Progenitor cell of endocrine pancreas (in vitro differentiated cells): Measurements from ENCODE around the gene SEC31B. TPM values are rescaled to one million over a fixed set of nuclear protein-coding genes. Genes with fewer than 3 reads are reported as not detected.

Experiments
- DNase-seq: peaks from one replicate; pipeline ENCODE4 v3.0.0; 2021; ENCODE audit warnings: low spot score; ENCODE audit not compliant: unreplicated experiment
- H3K27ac Mint-ChIP-seq: 2 replicates; pipeline ENCODE4 v1.8.0; 2021; ENCODE audit warnings: mild to moderate bottlenecking, moderate library complexity, mixed read lengths
- H3K27me3 Mint-ChIP-seq: 2 replicates; pipeline ENCODE4 v1.8.0; 2021; ENCODE audit warnings: mixed read lengths
- H3K36me3 Mint-ChIP-seq: 2 replicates; pipeline ENCODE4 v1.8.0; 2022; ENCODE audit warnings: mixed read lengths; ENCODE audit not compliant: insufficient read depth
- H3K4me1 Mint-ChIP-seq: 2 replicates; pipeline ENCODE4 v1.8.0; 2021; ENCODE audit warnings: low read depth, mixed read lengths
- H3K4me3 Mint-ChIP-seq: 2 replicates; pipeline ENCODE4 v1.8.0; 2021; ENCODE audit warnings: low read depth, mild to moderate bottlenecking, moderate library complexity, mixed read lengths
- H3K9me3 Mint-ChIP-seq: 2 replicates; pipeline ENCODE4 v1.8.0; 2021; ENCODE audit warnings: low read depth, mixed read lengths
- CTCF ChIP-seq: fragments of 200-600 bp; sonication (generic); IDR thresholded peaks from one replicate; pipeline ENCODE4 v1.5.0; 2021; ENCODE audit warnings: antibody characterized with exemption, mild to moderate bottlenecking; ENCODE audit not compliant: unreplicated experiment
- total RNA-seq: library from RNA; stranded (reverse); gene quantifications from 2 replicates; pipeline ENCODE4 v1.2.1, GENCODE V29; 2021

Gene SEC31B
- total RNA-seq, 1 donor from 2014 or later, result 24.0 TPM

- no peak overlapping the region for H3K27ac Mint-ChIP-seq
- no peaks in the 10 kb centered on the region for H3K9me3 Mint-ChIP-seq
- H3K36me3 Mint-ChIP-seq, result no peaks in the 10 kb centered on the region
- peaks cover 5% of the 10 kb centered on the region for H3K27me3 Mint-ChIP-seq
- no peak for DNase-seq
- H3K4me3 Mint-ChIP-seq, result no peak overlapping the region
- peaks cover 9% of the 10 kb centered on the region for H3K4me1 Mint-ChIP-seq
- TF ChIP-seq CTCF, result no peak
Measured at GRCh38 chr10:100447663-100448062, 72.0 kb downstream of the SEC31B start.

- Mint-ChIP-seq H3K27me3 (no peaks in the 10 kb centered on the region), H3K27ac (no peak overlapping the region), H3K4me1 (peaks cover 11% of the 10 kb centered on the region), H3K36me3 (no peaks in the 10 kb centered on the region), H3K9me3 (no peaks in the 10 kb centered on the region), H3K4me3 (no peak overlapping the region)
- no peak for DNase-seq
- no peak for TF ChIP-seq CTCF
Measured at GRCh38 chr10:100446130-100446761, 73.4 kb downstream of the SEC31B start.

- H3K36me3 Mint-ChIP-seq, result no peaks in the 10 kb centered on the region
- no peak overlapping the region for H3K4me3 Mint-ChIP-seq
- H3K27ac Mint-ChIP-seq, result no peak overlapping the region
- DNase-seq, result no peak
- peaks cover 8% of the 10 kb centered on the region for H3K4me1 Mint-ChIP-seq
- H3K27me3 Mint-ChIP-seq, result no peaks in the 10 kb centered on the region
- no peaks in the 10 kb centered on the region for H3K9me3 Mint-ChIP-seq
- no peak for TF ChIP-seq CTCF
Measured at GRCh38 chr10:100442548-100442947, 77.1 kb downstream of the SEC31B start.

- TF ChIP-seq CTCF, result no peak
- Mint-ChIP-seq H3K9me3 (no peaks in the 10 kb centered on the region), H3K27ac (no peak overlapping the region), H3K4me3 (no peak overlapping the region), H3K36me3 (no peaks in the 10 kb centered on the region), H3K4me1 (peaks cover 8% of the 10 kb centered on the region), H3K27me3 (no peaks in the 10 kb centered on the region)
- no peak for DNase-seq
Measured at GRCh38 chr10:100438674-100439315, 80.9 kb downstream of the SEC31B start.

Other genes starting within 250 kb of the SEC31B start
- 28.7 and 31.6 TPM in 2 replicates for gene BLOC1S2, start 233.2 kb downstream of the SEC31B start, total RNA-seq
- 0.38 TPM in 1 of 2 replicates, not detected in the other for gene PKD2L1, start 189.6 kb downstream of the SEC31B start, total RNA-seq
- gene SCD, start 172.6 kb downstream of the SEC31B start, total RNA-seq, result 281 and 309 TPM in 2 replicates
- 2.8 and 3.1 TPM in 2 replicates for gene WNT8B, start 56.9 kb downstream of the SEC31B start, total RNA-seq
- 159 and 167 TPM in 2 replicates for gene NDUFB8, start 10.0 kb upstream of the SEC31B start, total RNA-seq
- 67.3 and 74.5 TPM in 2 replicates for gene HIF1AN, start 16.1 kb upstream of the SEC31B start, total RNA-seq
- not detected in 2 replicates for gene PAX2, start 225.7 kb upstream of the SEC31B start, total RNA-seq